Femur (tissue), 1 donor: ENCODE results near the gene SWI5.
"Not testable (repeated sequence)": the region's sequence is repeated elsewhere in the genome, so short reads cannot be mapped to it uniquely, and the experiment has no call there.

ENCODE experiments used
- DNase-seq: peaks from one replicate; pipeline ENCODE4 v3.0.0-alpha.2; 2017

The SWI5 gene

GRCh38 chr9:128279088-128280073 lies 3.3 kb downstream of the SWI5 start:
- not testable (repeated sequence) for DNase-seq

GRCh38 chr9:128280084-128280622 lies 4.1 kb downstream of the SWI5 start:
- no peak for DNase-seq

- DNase-seq, result no peak
Observed at GRCh38 chr9:128282500-128282899, 6.4 kb downstream of the SWI5 start.

GRCh38 chr9:128285033-128285784 lies 9.1 kb downstream of the SWI5 start:
- no peak for DNase-seq

- peak; percentile 81 for DNase-seq
Observed at GRCh38 chr9:128286440-128286839, 10.4 kb downstream of the SWI5 start.

GRCh38 chr9:128288273-128289004 lies 12.4 kb downstream of the SWI5 start:
- DNase-seq, result no peak

GRCh38 chr9:128292009-128292408 lies 15.9 kb downstream of the SWI5 start:
- DNase-seq, result no peak

- no peak for DNase-seq
Observed at GRCh38 chr9:128293091-128293490, 17.0 kb downstream of the SWI5 start.

GRCh38 chr9:128294142-128294541 lies 18.1 kb downstream of the SWI5 start:
- no peak for DNase-seq

GRCh38 chr9:128296340-128297220 lies 20.5 kb downstream of the SWI5 start:
- no peak for DNase-seq

GRCh38 chr9:128297221-128297773 lies 21.2 kb downstream of the SWI5 start:
- no peak for DNase-seq

- DNase-seq, result no peak
Observed at GRCh38 chr9:128298535-128299482, 22.7 kb downstream of the SWI5 start.

- DNase-seq, result no peak
Observed at GRCh38 chr9:128304136-128304970, 28.3 kb downstream of the SWI5 start.

GRCh38 chr9:128304971-128305288 lies 28.9 kb downstream of the SWI5 start:
- DNase-seq, result no peak

GRCh38 chr9:128309551-128309950 lies 33.5 kb downstream of the SWI5 start:
- no peak for DNase-seq

GRCh38 chr9:128310461-128310860 lies 34.4 kb downstream of the SWI5 start:
- DNase-seq, result no peak

- DNase-seq, result no peak
Observed at GRCh38 chr9:128314697-128315096, 38.6 kb downstream of the SWI5 start.

- DNase-seq, result no peak
Observed at GRCh38 chr9:128316421-128316820, 40.3 kb downstream of the SWI5 start.

- DNase-seq, result no peak
Observed at GRCh38 chr9:128317629-128318028, 41.6 kb downstream of the SWI5 start.
